HG03103 (cell line): ENCODE measurements around the gene CACNB2.
"Not testable (repeated sequence)": the region's sequence is repeated elsewhere in the genome, so short reads cannot be mapped to it uniquely, and the experiment has no call there.

Experiments
- ATAC-seq: cut with Tn5 transposase; IDR thresholded peaks from one replicate; pipeline ENCODE4 v1.9.1; 2021; ENCODE audit warnings: low read depth; ENCODE audit not compliant: unreplicated experiment

The CACNB2 gene

DNA sequence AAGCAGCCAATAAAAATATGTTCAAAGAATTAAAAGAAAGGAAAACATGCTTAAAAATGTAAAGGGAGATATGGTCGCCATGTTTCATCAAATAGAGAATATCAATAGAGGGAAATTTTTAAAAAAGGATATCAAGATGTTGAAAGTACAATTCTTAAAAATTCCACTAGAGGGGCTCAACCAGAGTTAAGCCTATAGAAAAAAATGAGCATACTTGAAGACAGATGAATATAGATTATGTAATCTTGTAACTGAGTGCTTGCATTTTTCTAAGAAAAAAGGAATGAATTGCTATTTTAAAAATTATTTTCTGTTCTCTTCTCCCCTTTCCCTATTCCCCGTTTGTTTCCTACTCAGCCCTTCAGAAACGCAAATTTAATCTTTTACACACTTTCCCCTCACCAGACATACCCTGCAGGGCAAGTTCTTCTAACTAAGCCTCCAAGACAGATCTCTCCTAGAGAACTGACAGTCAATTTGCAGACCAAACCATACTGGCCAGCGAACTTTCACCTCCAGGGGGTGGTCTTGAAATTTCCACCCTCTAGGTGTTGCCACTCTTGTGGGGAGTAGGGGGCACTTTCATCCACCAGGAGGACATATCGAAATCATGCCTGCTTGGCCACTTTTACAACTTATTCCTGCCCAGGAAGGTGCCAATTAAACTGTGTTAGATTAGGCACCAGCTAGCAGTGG is 443.5 kb downstream of the CACNB2 start:
- no peak for ATAC-seq

DNA sequence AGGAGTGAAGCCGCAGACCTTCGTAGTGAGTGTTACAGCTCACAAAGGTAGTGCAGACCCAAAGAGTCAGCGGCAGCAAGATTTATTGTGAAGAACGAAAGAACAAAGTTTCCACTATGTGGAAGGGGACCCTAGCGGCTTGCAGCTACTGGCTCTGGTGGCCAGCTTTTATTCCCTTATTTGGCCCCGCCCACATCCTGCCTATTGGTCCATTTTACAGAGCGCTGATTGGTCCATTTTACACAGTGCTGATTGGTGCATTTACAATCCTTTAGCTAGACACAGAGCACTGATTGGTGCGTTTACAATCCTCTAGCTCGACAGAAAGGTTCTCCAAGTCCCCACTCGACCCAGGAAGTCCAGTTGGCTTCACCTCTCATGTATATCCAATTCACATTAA is 446.4 kb downstream of the CACNB2 start:
- ATAC-seq, result not testable (repeated sequence)

DNA sequence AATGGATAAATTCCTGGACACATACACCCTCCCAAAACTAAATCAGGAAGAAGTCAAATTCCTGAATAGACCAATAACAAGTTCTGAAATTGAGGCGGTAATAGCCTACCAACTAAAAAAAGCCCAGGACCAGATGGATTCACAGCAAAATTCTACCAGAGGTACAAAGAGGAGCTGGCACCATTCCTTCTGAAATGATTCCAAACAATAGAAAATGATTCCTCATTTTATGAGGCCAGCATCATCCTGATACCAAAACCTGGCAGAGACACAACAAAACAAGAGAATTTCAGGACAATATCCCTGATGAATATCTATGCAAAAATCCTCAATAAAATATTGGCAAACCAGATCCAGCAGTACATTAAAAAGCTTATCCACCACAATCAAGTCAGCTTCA is 450.9 kb downstream of the CACNB2 start:
- ATAC-seq, result not testable (repeated sequence)
